Peyer's patch (tissue), 4 donors: ENCODE results near the gene NELFB. TPM values are rescaled to one million over a fixed set of nuclear protein-coding genes. Genes with fewer than 3 reads are reported as not detected.

Experiments
- DNase-seq, 3 donors: peaks; one replicate each; pipeline ENCODE4 v3.0.0-alpha.2; 2017 to 2019
- H3K27ac ChIP-seq, 4 donors: fragments of 200-600 bp; sonication (generic); one replicate each; pipeline ENCODE4 v1.5.1; 2016 to 2019
- H3K27me3 ChIP-seq, 2 donors: fragments of 200-600 bp; sonication (generic); one replicate each; pipeline ENCODE4 v1.5.1; 2019
- H3K36me3 ChIP-seq, 3 donors: fragments of 200-600 bp; sonication (generic); one replicate each; pipeline ENCODE4 v1.5.1; 2016 to 2019
- H3K4me1 ChIP-seq, 4 donors: fragments of 200-600 bp; sonication (generic); one replicate each; pipeline ENCODE4 v1.5.1; 2016 to 2019
- H3K4me3 ChIP-seq, 4 donors: fragments of 200-600 bp; sonication (generic); 1 replicate in 3 of 4; 2 replicates in 1 of 4; pipeline ENCODE4 v1.5.1; 2016 to 2019; ENCODE audit warnings: mild to moderate bottlenecking in 1 of 4
- H3K9me3 ChIP-seq, 4 donors: fragments of 200-600 bp; sonication (generic); one replicate each; pipeline ENCODE4 v1.5.1; 2016 to 2019; ENCODE audit warnings: mild to moderate bottlenecking in 1 of 4
- POLR2A ChIP-seq, 2 donors: fragments of 450-650 bp; IDR thresholded peaks; one replicate each; pipeline ENCODE4 v1.5.1; 2017; ENCODE audit warnings: antibody characterized with exemption in 2 of 2, mild to moderate bottlenecking in 2 of 2, moderate library complexity in 2 of 2
- total RNA-seq, 4 donors: library from RNA; depleted of rRNA; stranded (reverse); fragments of >200 nt; gene quantifications; one replicate each; pipeline ENCODE4 v1.1.0, GENCODE V29; 2016
- TF ChIP-seq, protein P1 (sequence below), 6 experiments: fragments of 450-650 bp in 4 of 6; fragments of 200-600 bp in 2 of 6; sonication (generic) in 1 of 6; IDR thresholded peaks; one replicate each; pipeline ENCODE4 v1.5.1; 2017 to 2019; ENCODE audit warnings: antibody characterized with exemption in 6 of 6, mild to moderate bottlenecking in 3 of 6, moderate library complexity in 1 of 6

NELFB gene
- total RNA-seq, 4 donors from 2014 or later: 47.4 to 57.8 (median 50.2) TPM

DNA sequence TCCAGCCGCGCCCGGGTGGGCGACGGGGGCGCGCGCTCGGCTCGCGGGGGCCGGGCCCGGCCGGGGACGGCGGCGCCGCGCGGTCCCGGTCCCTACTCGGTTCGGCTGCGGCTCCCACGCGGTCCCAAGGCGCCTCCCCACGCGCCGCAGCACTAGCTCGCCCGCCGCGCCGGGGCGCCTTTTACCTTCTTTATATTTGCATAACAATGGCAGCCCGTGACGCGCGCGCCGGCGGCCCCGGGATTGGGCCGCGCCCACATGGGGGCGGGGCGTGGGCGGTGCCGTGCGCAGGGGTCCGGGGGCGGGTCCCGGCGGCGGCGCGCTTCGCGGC lies 47.0 kb downstream of the NELFB start, which contains the start of gene NRARP:
Gene NRARP (minus strand): TSS at position 154 of the 331 bp plus-strand sequence. CDS start 343 bp downstream, outside the sequence.
- TF ChIP-seq, protein P1, sequence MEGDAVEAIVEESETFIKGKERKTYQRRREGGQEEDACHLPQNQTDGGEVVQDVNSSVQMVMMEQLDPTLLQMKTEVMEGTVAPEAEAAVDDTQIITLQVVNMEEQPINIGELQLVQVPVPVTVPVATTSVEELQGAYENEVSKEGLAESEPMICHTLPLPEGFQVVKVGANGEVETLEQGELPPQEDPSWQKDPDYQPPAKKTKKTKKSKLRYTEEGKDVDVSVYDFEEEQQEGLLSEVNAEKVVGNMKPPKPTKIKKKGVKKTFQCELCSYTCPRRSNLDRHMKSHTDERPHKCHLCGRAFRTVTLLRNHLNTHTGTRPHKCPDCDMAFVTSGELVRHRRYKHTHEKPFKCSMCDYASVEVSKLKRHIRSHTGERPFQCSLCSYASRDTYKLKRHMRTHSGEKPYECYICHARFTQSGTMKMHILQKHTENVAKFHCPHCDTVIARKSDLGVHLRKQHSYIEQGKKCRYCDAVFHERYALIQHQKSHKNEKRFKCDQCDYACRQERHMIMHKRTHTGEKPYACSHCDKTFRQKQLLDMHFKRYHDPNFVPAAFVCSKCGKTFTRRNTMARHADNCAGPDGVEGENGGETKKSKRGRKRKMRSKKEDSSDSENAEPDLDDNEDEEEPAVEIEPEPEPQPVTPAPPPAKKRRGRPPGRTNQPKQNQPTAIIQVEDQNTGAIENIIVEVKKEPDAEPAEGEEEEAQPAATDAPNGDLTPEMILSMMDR (IDR thresholded peaks at IDR 0.05): no peak
- peak; percentile 86 to 89 for TF ChIP-seq POLR2A (IDR thresholded peaks at IDR 0.05)
- Histone ChIP-seq H3K36me3 (no peaks in the 10 kb centered on the region), H3K4me1 (peaks cover 11 to 72% (median 26%) of the 10 kb centered on the region in 4 donors), H3K4me3 (peak within 1 kb of the TSS; percentile 33 to 65 (median 58)), H3K9me3 (no peaks in the 10 kb centered on the region), H3K27me3 (no peaks in the 10 kb centered on the region), H3K27ac (peak within 1 kb of the TSS; percentile 73 to 99 (median 90))
- DNase-seq: peak; percentile 92 to 97 (median 95)

DNA sequence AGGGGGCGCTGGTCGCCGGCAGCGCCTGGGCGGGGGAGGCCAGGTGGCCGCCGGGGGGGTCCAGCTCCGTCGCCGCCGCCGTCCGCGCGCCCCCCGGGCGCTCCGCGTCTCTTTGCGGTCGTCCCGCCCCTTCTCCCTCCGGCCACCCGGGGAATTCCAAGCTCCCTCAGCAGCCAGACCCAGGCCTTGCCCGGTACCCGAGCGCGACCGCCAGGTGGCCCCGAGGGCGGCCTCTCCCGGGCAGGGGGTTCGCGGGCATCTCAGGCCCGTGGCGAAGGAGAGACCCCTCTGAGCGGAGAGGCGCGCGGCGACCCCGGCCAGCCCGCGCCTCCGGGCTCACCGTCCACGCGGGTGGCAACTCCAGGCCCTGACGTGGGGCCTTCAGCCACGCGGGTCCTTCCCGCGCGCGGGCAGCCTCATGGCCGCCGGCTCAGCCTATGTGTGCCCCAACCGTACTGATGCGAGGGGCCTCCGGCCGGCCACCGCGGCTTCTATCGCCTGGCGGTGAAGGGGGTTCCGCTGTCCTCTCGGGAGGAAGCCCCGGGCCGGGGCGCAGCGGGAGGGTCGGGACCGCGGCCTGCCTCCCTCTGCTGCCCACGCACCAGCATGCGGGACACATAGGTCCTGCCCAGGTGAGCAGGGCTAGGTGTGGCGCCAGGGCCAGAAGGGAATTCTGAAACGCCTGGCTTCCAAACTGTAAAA lies 47.5 kb downstream of the NELFB start:
- H3K27me3 ChIP-seq: no peaks in the 10 kb centered on the region
- peak overlapping the region; percentile 29 to 65 (median 56) for H3K4me3 ChIP-seq
- TF ChIP-seq POLR2A (IDR thresholded peaks at IDR 0.05): peak in 1 of 2 donors; percentile 13
- TF ChIP-seq, protein P1 (IDR thresholded peaks at IDR 0.05): peak; percentile 2 to 72 (median 54)
- H3K27ac ChIP-seq: peak overlapping the region; percentile 73 to 99 (median 84)
- H3K4me1 ChIP-seq: peaks cover 14 to 73% (median 26%) of the 10 kb centered on the region in 4 donors
- no peaks in the 10 kb centered on the region for H3K36me3 ChIP-seq
- DNase-seq: no peak
- H3K9me3 ChIP-seq: no peaks in the 10 kb centered on the region

DNA sequence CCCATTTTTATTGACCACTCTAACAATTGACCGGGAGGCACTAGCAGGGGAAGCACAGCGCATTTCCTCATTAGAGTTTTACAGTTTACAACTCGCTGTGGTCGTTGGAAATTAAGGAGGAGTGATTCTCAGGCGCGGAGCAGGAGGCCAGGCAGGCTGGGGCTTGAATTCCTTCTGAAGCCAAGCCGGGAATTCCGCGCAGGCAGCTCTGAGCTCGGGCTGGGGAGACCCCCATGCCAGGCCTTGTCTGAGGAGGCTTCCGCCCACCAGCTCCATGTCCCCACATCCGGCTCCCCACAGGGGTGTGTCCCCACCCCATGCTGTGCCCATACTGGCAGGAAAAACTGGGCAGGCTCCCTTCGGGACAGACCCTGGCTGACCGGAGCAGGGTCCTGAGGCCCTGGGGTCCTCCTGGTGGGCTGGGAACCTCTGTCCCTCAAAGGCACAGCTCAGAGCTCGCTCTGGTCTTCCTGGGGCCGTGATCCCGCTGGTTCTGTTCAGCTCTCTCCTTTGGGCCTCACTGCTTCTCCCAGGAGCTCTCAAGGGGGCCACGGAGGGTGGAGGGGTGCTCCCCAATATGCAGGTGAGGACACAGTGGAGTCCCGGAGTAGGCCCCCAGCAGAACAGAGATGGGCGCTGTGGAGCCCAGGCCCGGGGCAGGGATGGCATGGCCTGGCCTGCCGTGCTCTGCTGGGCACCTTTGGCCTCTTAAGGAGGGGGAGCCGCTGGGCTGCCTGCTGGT lies 48.2 kb downstream of the NELFB start:
- no peaks in the 10 kb centered on the region for H3K9me3 ChIP-seq
- peak in 1 of 2 donors; percentile 5 for TF ChIP-seq POLR2A (IDR thresholded peaks at IDR 0.05)
- TF ChIP-seq, protein P1 (IDR thresholded peaks at IDR 0.05): no peak
- DNase-seq: peak in 1 of 3 donors; percentile 71
- peaks cover 14 to 74% (median 26%) of the 10 kb centered on the region in 4 donors for H3K4me1 ChIP-seq
- H3K27me3 ChIP-seq: no peaks in the 10 kb centered on the region
- no peaks in the 10 kb centered on the region for H3K36me3 ChIP-seq
- H3K4me3 ChIP-seq: peak overlapping the region in 2 of 4 donors; percentile 60 to 65
- H3K27ac ChIP-seq: peak overlapping the region; percentile 10 to 99 (median 84)

DNA sequence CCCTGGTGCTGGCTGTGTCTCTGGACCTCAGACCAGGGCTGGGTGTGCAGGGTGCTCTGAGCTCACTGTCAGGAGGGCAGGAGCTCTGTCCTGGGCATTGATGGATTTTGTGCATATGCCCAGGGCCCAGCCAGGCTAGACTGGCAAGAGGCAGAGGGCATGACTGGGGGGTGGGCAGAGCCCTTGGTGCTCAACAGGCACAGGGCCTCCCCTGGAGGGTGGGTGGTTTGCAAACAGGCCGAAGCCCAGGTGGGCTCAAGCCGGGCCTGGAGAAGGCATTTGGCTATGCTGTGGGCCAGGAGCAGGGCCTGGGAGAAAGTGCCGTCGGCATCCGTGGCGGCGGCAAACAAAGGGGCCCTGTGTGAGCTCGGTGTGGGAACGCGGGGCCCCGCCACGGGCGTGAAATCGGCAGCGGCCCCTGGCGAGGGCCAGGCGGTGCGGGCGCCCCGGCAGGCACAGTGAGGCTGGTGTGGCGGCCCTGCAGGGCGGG lies 48.8 kb downstream of the NELFB start:
- no peaks in the 10 kb centered on the region for H3K36me3 ChIP-seq
- peak overlapping the region in 3 of 4 donors; percentile 79 to 99 (median 90) for H3K27ac ChIP-seq
- peaks cover 14 to 68% (median 26%) of the 10 kb centered on the region in 4 donors for H3K4me1 ChIP-seq
- H3K9me3 ChIP-seq: no peaks in the 10 kb centered on the region
- peak in 1 of 3 donors; percentile 62 for DNase-seq
- H3K27me3 ChIP-seq: no peaks in the 10 kb centered on the region
- H3K4me3 ChIP-seq: no peak overlapping the region
- TF ChIP-seq POLR2A (IDR thresholded peaks at IDR 0.05): no peak

DNA sequence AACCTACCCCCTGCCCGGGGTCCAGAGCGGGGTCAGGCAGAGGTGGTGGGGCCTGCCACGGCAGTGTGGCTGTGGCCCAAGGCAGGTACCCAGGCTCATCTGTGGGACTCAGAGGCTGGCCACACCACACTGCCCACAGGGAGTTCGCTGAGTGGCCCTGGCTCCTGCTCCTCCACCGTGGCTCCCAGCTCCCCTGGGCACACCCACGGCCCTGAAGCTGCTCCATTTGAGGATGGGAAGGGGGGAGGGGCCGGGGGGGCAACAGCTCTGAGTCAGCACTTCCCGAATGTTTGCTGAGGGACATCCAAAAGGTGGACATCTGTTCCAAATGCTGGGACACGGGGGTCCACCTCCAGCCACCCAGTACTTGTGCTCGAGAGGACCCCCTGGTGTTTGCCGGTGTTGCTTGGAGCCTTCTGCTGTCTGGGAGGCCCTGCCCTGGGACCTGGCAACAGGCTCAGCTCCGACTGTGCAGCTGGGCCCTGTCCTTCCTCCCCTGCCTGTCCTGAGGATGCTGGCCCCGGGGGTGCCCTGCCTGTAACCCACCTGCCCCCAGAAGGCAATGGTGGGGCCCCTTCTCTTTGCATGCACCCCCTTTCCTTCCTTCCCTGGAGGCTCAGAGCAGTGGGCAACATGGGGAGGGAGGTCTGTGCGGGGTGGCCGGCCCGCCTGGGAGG lies 49.4 kb downstream of the NELFB start:
- no peak for TF ChIP-seq POLR2A (IDR thresholded peaks at IDR 0.05)
- TF ChIP-seq, protein P1 (IDR thresholded peaks at IDR 0.05): no peak

More for the DNA sequence above, 49.4 kb downstream of the NELFB start:
- Histone ChIP-seq H3K4me1 (peaks cover 14 to 64% (median 26%) of the 10 kb centered on the region in 4 donors), H3K36me3 (no peaks in the 10 kb centered on the region), H3K27me3 (no peaks in the 10 kb centered on the region), H3K4me3 (peak overlapping the region in 1 of 4 donors; percentile 5), H3K9me3 (no peaks in the 10 kb centered on the region), H3K27ac (peak overlapping the region in 3 of 4 donors; percentile 79 to 99 (median 90))
- peak in 2 of 3 donors; percentile 47 to 57 for DNase-seq
